ENCODE results near the gene MAMDC2. TPM values are rescaled to one million over a fixed set of nuclear protein-coding genes. Genes with fewer than 3 reads are reported as not detected.

MAMDC2 gene
- total RNA-seq, 1 donor from 2014 or later = 28.7 TPM

DNA sequence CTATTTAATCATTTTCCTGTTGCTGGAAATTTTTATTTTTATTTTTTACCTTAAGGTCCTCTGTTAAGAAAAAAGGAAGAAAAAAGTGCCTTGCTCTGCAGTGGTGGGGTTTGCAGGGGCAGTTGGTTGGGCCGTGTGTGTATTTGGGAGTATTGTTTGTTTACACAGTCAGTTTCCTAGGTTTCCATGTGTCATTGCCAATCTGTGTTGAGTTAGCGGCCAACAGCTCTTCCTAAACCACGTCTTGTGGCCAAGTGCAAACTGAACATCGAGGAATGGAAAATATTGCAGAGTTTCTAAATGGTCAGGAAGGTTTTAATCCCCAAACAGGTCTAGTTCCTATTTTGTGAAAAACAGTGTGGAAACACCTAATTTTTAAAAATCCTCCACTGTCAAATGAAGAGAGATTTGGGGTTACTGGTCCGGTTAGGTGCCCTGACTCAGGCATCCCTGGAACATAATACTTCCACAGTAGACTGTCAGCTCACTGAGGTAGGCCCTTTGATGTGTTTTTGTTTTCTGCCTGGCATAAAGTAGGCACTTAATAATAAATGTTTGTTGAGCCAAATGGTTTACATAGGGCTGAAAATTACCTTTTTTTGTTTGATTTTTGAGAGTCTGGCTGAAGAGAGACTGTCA lies 37.0 kb downstream of the MAMDC2 start:
- Histone ChIP-seq H3K36me3 (no peaks in the 10 kb centered on the region), H3K27ac (no peak overlapping the region), H2AFZ (replicated peaks) (no peak overlapping the region), H3K4me1 (peaks cover 16% of the 10 kb centered on the region), H4K20me1 (ENCODE audit: low read depth) (peaks cover 15% of the 10 kb centered on the region), H3K4me3 (no peak overlapping the region), H3K79me2 (ENCODE audit: low read depth) (no peaks in the 10 kb centered on the region), H3K9ac (no peak overlapping the region), H3K4me2 (no peak overlapping the region), H3F3A (ENCODE audit: low read depth) (no peaks in the 10 kb centered on the region), H3K9me3 (ENCODE audit: low read depth) (no peaks in the 10 kb centered on the region), H3K27me3 (no peaks in the 10 kb centered on the region)
- TF ChIP-seq EZH2 (IDR thresholded peaks at IDR 0.05) (no peak), EZH2phosphoT487 (IDR thresholded peaks at IDR 0.05) (no peak)
- TF ChIP-seq, protein P1, sequence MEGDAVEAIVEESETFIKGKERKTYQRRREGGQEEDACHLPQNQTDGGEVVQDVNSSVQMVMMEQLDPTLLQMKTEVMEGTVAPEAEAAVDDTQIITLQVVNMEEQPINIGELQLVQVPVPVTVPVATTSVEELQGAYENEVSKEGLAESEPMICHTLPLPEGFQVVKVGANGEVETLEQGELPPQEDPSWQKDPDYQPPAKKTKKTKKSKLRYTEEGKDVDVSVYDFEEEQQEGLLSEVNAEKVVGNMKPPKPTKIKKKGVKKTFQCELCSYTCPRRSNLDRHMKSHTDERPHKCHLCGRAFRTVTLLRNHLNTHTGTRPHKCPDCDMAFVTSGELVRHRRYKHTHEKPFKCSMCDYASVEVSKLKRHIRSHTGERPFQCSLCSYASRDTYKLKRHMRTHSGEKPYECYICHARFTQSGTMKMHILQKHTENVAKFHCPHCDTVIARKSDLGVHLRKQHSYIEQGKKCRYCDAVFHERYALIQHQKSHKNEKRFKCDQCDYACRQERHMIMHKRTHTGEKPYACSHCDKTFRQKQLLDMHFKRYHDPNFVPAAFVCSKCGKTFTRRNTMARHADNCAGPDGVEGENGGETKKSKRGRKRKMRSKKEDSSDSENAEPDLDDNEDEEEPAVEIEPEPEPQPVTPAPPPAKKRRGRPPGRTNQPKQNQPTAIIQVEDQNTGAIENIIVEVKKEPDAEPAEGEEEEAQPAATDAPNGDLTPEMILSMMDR (IDR thresholded peaks at IDR 0.05) = no peak
- DNase-seq (ENCODE audit: low spot score) = no peak
- peaks cover 4% of the 10 kb centered on the region for H3K27me3 Mint-ChIP-seq (ENCODE audit: insufficient read depth, low read depth)
- H3K9me3 Mint-ChIP-seq = no peaks in the 10 kb centered on the region
- H3K36me3 Mint-ChIP-seq = no peaks in the 10 kb centered on the region
- peaks cover 18% of the 10 kb centered on the region for H3K4me1 Mint-ChIP-seq
- H3K27ac Mint-ChIP-seq = no peak overlapping the region
- no peak overlapping the region for H3K4me3 Mint-ChIP-seq

GRCh38 chr9:70081120-70081495 lies 37.5 kb downstream of the MAMDC2 start:
- no peak overlapping the region for H3K4me2 ChIP-seq
- H3K27ac Mint-ChIP-seq = no peak overlapping the region

GRCh38 chr9:70083429-70083828 lies 39.8 kb downstream of the MAMDC2 start:
- no peak overlapping the region for H3K27ac Mint-ChIP-seq
- no peaks in the 10 kb centered on the region for H3K79me2 ChIP-seq (ENCODE audit: low read depth)
- no peaks in the 10 kb centered on the region for H3F3A ChIP-seq (ENCODE audit: low read depth)
- no peak overlapping the region for H3K4me3 Mint-ChIP-seq
- no peaks in the 10 kb centered on the region for H3K36me3 ChIP-seq
- H3K27ac ChIP-seq = no peak overlapping the region
- peaks cover 27% of the 10 kb centered on the region for H4K20me1 ChIP-seq (ENCODE audit: low read depth)
- peaks cover 4% of the 10 kb centered on the region for H3K27me3 Mint-ChIP-seq (ENCODE audit: insufficient read depth, low read depth)
- peak overlapping the region; percentile 43 for H3K4me2 ChIP-seq
- H3K9me3 Mint-ChIP-seq = no peaks in the 10 kb centered on the region
- no peak overlapping the region for H3K9ac ChIP-seq
- H3K4me1 Mint-ChIP-seq = peaks cover 18% of the 10 kb centered on the region
- H3K4me3 ChIP-seq = no peak overlapping the region
- TF ChIP-seq, protein P1 (IDR thresholded peaks at IDR 0.05) = no peak
- TF ChIP-seq EZH2 (IDR thresholded peaks at IDR 0.05) (no peak), EZH2phosphoT487 (IDR thresholded peaks at IDR 0.05) (no peak)
- DNase-seq (ENCODE audit: low spot score) = peak; percentile 63
- no peaks in the 10 kb centered on the region for H3K36me3 Mint-ChIP-seq
- no peak overlapping the region for H2AFZ ChIP-seq (replicated peaks)
- peaks cover 16% of the 10 kb centered on the region for H3K4me1 ChIP-seq
- H3K27me3 ChIP-seq = no peaks in the 10 kb centered on the region
- no peaks in the 10 kb centered on the region for H3K9me3 ChIP-seq (ENCODE audit: low read depth)

More at GRCh38 chr9:70081120-70081495, 37.5 kb downstream of the MAMDC2 start:
- H3F3A ChIP-seq (ENCODE audit: low read depth) = no peaks in the 10 kb centered on the region
- H3K27me3 ChIP-seq = no peaks in the 10 kb centered on the region
- DNase-seq (ENCODE audit: low spot score) = no peak
- peaks cover 4% of the 10 kb centered on the region for H3K27me3 Mint-ChIP-seq (ENCODE audit: insufficient read depth, low read depth)
- H3K4me3 Mint-ChIP-seq = no peak overlapping the region
- H4K20me1 ChIP-seq (ENCODE audit: low read depth) = peaks cover 18% of the 10 kb centered on the region
- H3K27ac ChIP-seq = no peak overlapping the region
- H3K36me3 Mint-ChIP-seq = no peaks in the 10 kb centered on the region
- no peak overlapping the region for H2AFZ ChIP-seq (replicated peaks)
- H3K9ac ChIP-seq = no peak overlapping the region
- H3K4me1 ChIP-seq = peaks cover 16% of the 10 kb centered on the region
- H3K4me3 ChIP-seq = no peak overlapping the region
- H3K9me3 ChIP-seq (ENCODE audit: low read depth) = no peaks in the 10 kb centered on the region
- H3K36me3 ChIP-seq = no peaks in the 10 kb centered on the region
- H3K9me3 Mint-ChIP-seq = no peaks in the 10 kb centered on the region
- H3K4me1 Mint-ChIP-seq = peaks cover 18% of the 10 kb centered on the region
- H3K79me2 ChIP-seq (ENCODE audit: low read depth) = no peaks in the 10 kb centered on the region
- no peak for TF ChIP-seq EZH2phosphoT487 (IDR thresholded peaks at IDR 0.05)
- no peak for TF ChIP-seq EZH2 (IDR thresholded peaks at IDR 0.05)
- TF ChIP-seq, protein P1 (IDR thresholded peaks at IDR 0.05) = no peak
